NCI-H2107 treated with DMSO at 0.1 percent for 48 hours (cell line): Measurements from ENCODE around the gene USP43.
"Not testable (repeated sequence)": the region's sequence is repeated elsewhere in the genome, so short reads cannot be mapped to it uniquely, and the experiment has no call there.

Source experiments
- DNase-seq: peaks from one replicate; lab custom pipeline; 2025; ENCODE audit not compliant: unreplicated experiment; lab: John Stamatoyannopoulos, UW

The USP43 gene

DNA sequence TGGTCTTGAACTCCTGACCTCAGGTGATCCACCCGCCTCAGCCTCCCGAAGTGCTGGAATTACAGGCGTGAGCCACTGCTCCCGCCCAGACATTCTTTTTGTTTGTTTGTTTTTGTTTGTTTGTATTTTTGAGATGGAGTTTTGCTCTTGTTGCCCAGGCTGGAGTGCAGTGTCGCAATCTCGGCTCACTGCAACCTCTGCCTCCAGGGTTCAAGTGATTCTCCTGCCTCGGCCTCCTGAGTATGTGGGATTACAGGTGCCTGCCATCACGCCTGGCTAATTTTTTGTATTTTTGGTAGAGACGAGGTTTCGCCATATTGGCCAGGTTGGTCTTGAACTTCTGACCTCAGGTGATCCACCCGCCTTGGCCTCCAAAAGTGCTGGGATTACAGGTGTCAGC lies 18.2 kb downstream of the USP43 start:
- not testable (repeated sequence) for DNase-seq

DNA sequence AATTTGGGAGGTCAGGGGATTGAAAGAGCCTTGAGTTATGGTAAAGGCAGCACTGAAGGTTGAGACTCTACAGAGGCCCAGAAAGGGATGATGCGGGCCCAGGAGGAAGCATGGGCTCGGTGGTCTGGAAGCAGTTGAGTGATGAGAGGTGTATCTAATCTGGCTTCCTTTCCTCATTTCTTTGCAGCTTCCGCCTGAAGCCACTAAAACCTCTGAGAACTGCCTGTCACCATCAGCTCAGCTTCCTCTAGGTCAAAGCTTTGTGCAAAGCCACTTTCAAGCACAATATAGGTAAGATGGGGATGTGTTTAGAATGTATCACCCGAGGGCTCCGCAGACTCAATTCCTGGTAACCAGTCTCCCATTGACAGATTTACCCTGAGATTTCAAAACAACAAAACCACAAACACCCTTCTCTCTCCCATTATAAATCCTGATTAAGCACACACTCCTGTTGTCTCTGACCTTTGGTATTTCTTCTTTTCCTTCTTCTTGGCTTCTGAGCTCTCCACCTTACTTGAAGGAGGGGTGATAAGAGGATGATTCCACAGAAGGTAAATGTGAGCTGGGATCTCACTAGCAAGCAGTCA lies 21.2 kb downstream of the USP43 start:
- DNase-seq = no peak

DNA sequence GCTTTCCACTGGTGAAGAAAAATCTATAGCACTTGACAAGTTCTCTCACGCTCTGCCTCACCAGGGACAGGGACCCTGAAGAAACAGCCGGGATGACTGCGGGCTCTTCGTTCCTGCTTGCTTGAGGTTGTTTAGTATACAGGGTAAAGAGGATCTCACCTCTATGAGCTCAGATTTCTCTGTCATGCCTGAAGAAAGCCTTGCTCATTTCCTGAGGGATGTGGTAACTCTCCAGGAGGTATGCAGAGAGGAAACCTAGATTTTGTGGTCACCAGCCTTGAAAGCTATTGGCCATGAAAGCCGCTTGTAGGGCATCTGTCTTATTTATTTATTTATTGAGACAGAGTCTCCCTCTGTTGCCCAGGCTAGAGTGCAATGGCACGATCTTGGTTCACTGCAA lies 23.2 kb downstream of the USP43 start:
- no peak for DNase-seq

GRCh38 chr17:9669551-9670008 lies 24.3 kb downstream of the USP43 start:
- no peak for DNase-seq

GRCh38 chr17:9670596-9670995 lies 25.3 kb downstream of the USP43 start:
- DNase-seq = no peak

DNA sequence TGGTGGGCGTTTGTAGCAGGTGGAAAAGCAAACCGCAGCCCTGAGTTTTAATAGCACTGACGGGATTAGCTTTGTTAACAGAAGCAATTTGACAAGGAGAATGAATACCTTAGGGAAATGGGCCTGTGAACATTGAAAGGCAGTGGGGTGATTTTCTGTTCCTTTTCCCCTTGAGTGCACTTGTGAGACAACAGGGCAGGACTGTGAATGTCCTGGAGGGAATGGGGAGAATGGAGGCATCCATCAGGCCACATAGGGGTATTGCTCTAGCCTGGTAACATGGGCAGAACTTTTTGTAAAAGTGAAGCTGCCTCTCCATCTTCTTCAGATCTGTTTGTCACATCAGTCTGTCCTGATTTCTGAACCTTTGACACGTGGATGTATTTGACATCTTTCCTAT lies 26.2 kb downstream of the USP43 start:
- DNase-seq = no peak

DNA sequence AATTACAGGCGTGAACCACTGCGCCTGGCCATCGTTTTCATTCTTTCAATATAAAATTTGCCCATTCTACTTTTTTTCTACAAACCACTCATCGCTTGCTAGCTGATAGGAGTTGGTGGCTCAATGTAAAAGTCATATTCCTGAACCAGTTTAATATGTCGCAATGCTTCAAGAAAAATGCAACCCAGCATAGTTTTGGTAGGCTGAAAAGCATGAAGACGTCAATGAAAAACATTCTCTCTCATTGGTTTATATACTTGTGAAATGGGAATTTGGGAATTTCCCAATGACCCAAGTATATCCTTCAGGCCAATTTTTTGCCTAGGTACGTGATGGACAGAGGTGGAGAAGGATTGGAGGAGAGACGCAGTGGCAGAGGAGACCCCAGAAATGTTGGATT lies 26.9 kb downstream of the USP43 start:
- no peak for DNase-seq

DNA sequence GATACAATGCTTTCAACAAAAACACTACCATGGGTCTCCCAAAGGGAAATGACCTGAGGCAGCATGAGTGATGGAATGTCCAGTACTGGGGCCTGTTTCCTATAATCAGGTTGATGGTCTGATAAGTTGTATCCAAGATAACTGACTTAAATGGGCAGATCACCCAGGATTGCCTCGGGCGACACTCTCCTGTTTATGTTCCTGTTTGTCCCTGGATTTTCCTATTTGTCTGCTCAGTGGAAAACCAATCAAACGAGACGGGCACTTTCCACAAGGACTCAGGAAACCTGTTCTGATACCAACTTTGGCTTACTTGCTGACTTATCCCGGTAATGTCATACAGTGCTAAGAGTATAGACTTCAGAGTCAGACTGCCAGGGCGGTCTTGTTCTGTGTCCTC lies 27.4 kb downstream of the USP43 start:
- DNase-seq = no peak

DNA sequence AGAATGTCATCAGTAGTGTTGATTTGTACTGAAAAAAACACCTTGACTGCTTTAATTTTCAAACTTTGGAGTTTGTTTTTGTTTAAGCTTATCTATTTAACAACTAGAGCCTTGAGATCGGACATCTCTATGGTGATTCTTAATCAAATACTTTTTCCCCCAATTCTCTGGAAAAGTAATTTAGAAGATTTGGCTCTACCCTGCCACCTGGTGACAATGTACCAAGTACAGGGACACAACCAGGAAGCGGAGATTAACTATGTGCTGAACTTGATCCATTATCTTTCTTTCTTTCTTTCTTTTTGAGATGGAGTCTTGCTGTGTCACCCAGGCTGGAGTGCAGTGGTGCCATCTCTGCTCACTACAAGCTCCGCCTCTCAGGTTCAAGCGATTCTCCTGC lies 30.8 kb downstream of the USP43 start:
- no peak for DNase-seq

GRCh38 chr17:9676820-9677310 lies 31.5 kb downstream of the USP43 start:
- DNase-seq = no peak

GRCh38 chr17:9677411-9677810 lies 32.1 kb downstream of the USP43 start:
- no peak for DNase-seq

DNA sequence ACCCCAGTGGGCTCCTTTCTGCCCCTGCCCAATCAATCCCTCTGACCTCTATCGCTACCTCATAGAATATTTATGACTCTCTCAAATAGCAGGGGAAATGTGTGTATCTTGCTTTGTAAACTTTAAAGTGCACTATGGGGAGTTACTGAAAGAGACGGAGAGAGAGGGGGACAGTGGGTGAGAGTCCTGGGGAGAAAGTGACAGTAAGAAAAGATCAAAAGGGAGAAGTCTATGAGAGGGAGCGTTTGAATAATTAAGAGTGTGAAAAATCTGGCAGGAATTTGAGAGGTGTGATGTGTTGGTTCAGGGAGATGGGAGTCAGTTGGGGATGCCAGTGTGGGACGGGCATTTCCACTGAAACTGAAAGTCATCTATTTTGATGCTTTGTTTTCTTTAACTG lies 32.6 kb downstream of the USP43 start:
- DNase-seq = no peak

DNA sequence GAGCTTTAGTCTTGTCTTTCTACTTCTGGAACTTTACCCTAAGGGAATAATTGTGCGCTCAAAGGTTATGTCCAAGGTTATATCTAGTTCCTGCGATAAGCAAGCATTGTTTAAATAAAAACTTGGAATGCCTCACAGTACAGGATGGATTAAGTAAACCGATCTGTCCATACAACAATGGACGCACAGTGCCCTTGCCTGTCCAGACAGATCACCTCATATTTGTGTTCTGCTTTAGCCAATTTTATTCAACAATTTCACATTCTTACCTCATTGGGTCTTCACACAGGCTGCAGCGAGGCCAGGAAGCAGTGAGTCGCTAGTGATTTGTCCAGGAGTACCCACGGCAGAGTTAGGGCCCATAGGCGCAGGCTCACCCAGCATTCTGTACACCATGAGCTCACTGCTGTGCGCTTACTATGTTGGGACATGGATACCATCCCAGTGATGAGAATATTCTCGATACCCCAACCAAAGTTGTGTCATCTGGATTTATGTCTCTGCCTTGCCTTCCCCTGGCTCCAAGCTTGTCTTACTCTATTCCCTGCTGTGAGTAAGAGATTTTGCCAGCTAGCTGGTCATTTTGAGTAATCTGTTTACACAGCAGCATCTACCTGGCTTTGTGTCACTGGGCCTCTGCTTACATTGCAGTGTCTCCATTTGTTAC lies 39.8 kb downstream of the USP43 start:
- no peak for DNase-seq

GRCh38 chr17:9693755-9694154 lies 48.4 kb downstream of the USP43 start:
- DNase-seq = no peak

DNA sequence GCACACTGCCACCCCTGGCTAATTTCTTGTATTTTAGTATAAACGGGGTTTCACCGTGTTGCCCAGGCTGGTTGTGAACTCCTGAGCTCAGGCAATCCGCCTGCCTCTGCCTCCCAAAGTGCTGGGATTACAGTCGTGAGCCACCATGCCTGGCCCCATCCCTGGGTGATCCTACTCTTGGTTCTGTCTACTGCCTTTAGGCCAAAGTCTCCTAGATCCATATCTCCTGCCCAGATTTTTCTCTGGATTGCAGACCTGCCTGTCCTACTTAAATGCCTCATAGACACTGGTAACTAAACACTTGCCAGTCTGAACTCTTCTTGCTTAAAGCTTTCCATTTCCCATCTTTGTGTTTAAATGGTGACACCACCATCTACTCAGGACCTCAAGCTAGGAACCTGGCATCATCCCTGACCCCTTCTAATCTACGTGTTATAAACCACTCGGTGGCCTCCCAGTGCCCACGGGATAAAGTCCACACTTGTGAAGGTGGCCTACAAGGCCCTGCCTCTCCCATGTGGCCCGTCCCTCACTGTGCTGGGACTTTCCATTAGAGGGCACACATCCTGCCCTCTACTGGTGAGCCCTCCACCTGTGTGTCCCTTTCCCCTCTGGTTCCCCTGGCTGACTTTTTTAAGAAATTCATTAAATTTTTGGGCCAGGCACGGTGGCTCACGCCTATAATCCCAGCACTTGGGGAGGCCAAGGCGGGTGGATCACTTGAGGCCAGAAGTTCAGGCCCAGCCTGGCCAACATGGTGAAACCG lies 51.1 kb downstream of the USP43 start:
- DNase-seq = no peak

- DNase-seq = no peak
Observed at GRCh38 chr17:9700136-9700535, 54.8 kb downstream of the USP43 start.

DNA sequence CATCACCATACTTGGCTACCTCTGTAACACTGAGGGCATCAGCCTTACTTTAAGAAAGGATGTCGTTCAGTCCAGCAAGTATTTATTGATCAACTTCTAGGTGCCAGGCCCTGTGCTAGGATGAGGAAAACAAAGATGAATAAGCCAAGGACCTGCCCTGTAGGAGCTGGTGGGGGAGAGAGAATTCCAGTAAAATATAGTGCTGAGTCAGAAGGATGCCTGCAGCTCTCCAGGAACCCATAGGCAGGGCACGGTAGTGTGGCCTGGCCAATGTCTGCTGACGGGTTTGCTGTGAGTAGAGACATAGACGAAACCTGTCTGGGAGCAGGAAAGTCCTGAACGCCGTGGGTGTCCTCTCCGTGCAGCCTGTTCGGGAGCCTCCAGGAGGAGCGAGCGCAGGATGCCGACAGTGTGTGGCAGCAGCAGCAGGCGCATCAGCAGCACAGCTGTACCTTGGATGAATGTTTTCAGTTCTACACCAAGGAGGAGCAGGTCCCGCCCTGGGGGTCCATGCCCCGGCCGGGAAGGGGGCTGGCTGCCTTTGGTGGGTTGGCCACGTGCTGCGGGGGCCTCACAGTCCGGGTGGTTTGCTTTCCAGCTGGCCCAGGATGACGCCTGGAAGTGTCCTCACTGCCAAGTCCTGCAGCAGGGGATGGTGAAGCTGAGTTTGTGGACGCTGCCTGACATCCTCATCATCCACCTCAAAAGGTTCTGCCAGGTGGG lies 55.6 kb downstream of the USP43 start:
- no peak for DNase-seq

DNA sequence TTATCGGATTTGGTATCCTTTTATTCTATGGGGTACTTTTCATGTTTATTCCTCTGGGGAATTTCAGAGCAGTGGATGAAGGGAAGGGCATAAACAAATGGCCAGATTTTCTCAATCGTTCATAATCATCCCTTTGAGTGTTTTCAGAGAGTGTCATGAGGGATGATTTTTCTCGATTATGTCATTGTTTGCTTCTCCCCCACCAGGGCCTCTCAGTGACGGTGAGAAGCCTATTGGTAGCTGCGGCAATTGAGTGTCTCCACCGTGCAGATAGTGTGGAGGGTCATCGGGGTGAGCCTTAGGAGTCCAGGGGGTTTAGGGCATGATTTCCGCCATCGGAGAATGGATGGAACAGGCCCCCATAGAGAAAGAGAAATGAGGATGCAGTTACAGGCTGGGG lies 57.2 kb downstream of the USP43 start:
- no peak for DNase-seq

GRCh38 chr17:9702914-9703780 lies 57.8 kb downstream of the USP43 start:
- DNase-seq = no peak

DNA sequence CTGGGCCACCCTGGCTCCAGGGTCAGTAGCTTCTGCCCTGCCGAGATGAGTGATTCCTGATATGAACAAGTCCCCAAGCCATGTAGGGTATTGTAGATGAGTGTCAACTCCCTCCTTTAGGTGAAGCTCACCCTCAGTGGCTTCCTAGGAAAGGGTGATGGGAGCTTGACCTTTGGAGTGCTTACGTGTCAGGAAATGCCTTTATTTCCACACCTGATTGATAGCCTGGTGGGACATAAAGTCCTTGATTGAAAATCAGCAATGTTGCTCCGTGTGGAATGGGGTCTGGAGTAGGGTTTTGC lies 58.4 kb downstream of the USP43 start:
- no peak for DNase-seq

DNA sequence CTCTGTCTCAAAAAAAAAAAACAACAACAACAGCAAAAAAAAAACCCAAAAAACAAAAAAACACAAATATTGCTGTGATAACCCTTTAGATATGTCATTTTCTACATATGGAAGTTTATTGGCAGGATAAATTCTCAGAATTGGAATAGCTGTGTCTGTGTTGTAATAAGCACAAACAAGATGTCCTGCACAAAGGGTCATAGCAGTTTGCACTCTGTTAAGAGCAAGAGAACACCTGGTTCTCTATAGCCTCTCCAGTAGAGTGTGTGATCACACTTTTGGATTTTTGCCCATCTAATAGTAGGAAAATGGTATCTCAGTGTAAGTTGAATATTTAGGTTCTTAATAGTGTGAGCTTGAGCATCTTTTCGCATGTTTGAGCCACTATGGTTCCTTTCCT lies 60.4 kb downstream of the USP43 start:
- no peak for DNase-seq
